Bronchial epithelial cell (primary cell): Measurements from ENCODE around the gene C19orf44. TPM values are rescaled to one million over a fixed set of nuclear protein-coding genes. Genes with fewer than 3 reads are reported as not detected.

ENCODE experiments used
- DNase-seq: peaks from one replicate; pipeline ENCODE4 v3.0.0-alpha.2; 2010; ENCODE audit warnings: low read depth
- FAIRE-seq: peaks from 2 replicates; lab custom pipeline; 2011; peaks lifted over from hg19 to GRCh38; lab: Jason Lieb, UNC
- H3K27me3 ChIP-seq: 2 replicates; pipeline ENCODE4 v1.5.1; 2011; ENCODE audit warnings: low read length; ENCODE audit not compliant: control insufficient read depth, insufficient read depth
- H3K36me3 ChIP-seq: 2 replicates; pipeline ENCODE4 v1.5.1; 2011; ENCODE audit warnings: low read length; ENCODE audit not compliant: control insufficient read depth, insufficient read depth
- H3K4me3 ChIP-seq: 2 replicates; pipeline ENCODE4 v1.5.1; 2011; ENCODE audit warnings: mild to moderate bottlenecking, low read depth, low read length, control low read depth
- total RNA-seq: library from RNA; depleted of rRNA; stranded (reverse); fragments of >200 nt; gene quantifications from 2 replicates; pipeline ENCODE4 v1.2.1, GENCODE V29; 2014
- TF ChIP-seq, protein P1 (sequence below): IDR thresholded peaks from 2 replicates; pipeline ENCODE4 v1.5.1; 2011; ENCODE audit warnings: mild to moderate bottlenecking, moderate library complexity, low read length, control low read depth, inconsistent platforms; ENCODE audit not compliant: insufficient read depth, severe bottlenecking

The C19orf44 gene
- total RNA-seq, 1 donor from 2014 or later = 1.1 TPM

DNA sequence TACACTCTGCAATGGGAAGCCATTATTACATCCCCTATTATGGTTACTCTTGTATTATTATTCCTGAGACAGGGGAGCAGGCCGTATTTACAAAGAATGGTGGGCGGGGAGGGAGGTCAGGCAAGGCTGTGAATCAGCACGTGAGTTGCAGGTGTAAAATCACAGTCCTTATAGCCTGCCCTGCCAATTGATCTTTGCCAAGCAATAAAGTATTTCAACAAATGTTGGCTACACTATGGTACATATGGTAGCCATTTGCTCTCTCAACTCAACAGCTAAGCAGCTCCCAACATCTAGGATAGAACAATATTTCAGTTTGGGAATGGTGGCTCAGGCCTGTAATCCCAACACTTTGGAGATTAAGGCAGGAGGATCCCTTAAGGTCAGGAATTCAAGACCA lies 36.5 kb upstream of the C19orf44 start:
- FAIRE-seq (no peak), DNase-seq (no peak)
- TF ChIP-seq, protein P1, sequence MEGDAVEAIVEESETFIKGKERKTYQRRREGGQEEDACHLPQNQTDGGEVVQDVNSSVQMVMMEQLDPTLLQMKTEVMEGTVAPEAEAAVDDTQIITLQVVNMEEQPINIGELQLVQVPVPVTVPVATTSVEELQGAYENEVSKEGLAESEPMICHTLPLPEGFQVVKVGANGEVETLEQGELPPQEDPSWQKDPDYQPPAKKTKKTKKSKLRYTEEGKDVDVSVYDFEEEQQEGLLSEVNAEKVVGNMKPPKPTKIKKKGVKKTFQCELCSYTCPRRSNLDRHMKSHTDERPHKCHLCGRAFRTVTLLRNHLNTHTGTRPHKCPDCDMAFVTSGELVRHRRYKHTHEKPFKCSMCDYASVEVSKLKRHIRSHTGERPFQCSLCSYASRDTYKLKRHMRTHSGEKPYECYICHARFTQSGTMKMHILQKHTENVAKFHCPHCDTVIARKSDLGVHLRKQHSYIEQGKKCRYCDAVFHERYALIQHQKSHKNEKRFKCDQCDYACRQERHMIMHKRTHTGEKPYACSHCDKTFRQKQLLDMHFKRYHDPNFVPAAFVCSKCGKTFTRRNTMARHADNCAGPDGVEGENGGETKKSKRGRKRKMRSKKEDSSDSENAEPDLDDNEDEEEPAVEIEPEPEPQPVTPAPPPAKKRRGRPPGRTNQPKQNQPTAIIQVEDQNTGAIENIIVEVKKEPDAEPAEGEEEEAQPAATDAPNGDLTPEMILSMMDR = no peak
- Histone ChIP-seq H3K4me3 (no peak overlapping the region), H3K27me3 (no peaks in the 10 kb centered on the region), H3K36me3 (no peaks in the 10 kb centered on the region)

DNA sequence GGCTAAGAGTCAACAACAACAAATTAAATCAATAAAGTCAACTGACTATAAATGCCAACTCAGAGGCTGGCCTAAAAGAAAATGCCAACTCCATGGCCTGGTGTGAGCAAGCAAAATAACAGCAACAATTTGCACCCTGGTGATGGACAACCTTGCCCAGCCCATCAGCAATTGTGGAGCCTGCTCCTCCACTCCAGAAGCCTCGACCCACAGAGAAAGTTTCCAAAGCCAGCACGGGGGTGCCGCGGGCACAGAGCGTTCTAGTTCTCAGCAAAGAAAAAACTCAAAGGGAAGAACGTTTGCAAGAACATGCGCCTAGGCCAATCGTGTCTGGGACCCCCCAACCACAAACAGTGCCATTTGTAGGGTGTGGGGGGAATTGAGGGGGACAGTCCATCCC lies 35.7 kb upstream of the C19orf44 start:
- no peak for FAIRE-seq
- Histone ChIP-seq H3K4me3 (no peak overlapping the region), H3K36me3 (no peaks in the 10 kb centered on the region), H3K27me3 (no peaks in the 10 kb centered on the region)
- TF ChIP-seq, protein P1 = no peak
- no peak for DNase-seq

DNA sequence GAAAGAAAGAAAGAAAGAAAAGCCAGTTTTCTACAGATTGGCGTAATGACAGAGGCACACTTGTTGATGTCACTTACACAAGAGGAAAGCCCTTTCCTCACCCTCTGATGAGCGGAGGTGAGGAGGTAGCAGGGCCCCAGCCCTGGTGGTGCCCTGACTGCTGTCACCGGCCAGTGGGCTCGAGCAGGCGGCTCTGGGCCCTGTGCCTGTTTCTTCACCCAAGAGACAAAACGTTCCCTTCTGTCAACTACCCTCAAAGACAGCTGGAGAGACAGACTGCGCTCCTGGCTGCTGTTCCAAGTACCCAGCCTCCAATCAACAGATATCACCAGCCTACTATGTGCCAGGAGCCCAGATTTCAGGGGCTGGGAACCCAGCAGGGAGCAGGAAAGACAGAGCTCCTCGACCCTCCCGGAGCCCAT lies 34.6 kb upstream of the C19orf44 start:
- no peak for FAIRE-seq
- Histone ChIP-seq H3K36me3 (no peaks in the 10 kb centered on the region), H3K27me3 (no peaks in the 10 kb centered on the region), H3K4me3 (no peak overlapping the region)
- TF ChIP-seq, protein P1 = no peak
- DNase-seq = no peak

DNA sequence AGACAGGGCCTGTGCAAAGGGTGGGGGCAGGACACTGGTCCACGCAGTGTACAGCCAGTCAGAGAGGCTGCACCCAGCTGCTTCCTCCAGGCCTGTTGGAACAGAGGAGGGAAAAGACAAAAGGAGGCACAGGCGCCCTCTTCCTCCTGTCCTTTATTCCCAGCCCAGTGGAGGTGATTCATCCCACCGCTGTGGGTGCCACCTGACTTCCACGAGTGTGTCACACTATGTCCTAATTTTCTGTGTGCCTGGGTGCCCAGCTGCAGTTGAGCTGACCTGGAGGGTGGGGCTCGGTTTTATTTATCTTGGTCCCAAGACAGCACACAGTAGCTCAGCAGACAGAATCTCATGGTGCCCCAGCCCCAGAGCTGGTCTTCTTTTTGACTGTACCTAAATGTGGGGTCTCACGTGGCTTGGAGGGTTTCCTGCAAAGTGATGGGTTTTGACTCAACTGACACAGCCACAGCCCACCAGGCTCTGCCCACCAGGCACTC lies 33.4 kb upstream of the C19orf44 start:
- DNase-seq = peak; percentile 77
- no peaks in the 10 kb centered on the region for H3K27me3 ChIP-seq
- H3K36me3 ChIP-seq = no peaks in the 10 kb centered on the region
- TF ChIP-seq, protein P1 = peak; percentile 5
- peak; percentile 13 for FAIRE-seq
- no peak overlapping the region for H3K4me3 ChIP-seq

DNA sequence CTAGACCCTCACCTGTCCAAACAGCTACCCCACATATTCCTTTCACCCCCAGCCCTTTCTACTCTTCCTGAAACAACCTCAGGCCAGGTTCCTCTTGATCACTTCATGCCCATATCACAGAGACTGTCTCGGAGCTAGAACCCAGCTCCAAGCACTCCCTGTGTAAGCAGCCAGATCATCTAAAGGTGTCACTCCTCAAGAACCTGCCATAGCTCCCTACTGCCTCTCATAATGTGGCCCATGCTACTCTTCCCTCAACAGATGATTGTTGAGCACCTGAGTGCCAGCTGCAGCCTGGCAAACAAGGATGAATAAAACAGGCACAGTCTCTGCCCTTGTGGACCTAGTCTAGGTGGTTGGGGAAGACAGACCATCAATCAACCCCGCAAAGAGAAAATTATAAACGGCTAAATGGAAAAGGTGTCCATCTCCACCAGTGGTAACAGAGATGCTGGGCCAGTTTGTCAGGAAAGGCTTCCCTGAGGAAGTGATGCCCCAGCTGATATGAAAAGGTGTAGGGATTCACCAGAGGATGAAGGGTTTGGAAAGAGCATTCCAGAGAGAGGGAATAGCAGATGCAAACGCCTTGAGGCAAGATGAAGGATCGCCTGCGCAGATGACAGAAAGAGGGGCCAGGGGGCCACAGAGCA lies 32.7 kb upstream of the C19orf44 start:
- FAIRE-seq (no peak), DNase-seq (no peak)
- Histone ChIP-seq H3K27me3 (no peaks in the 10 kb centered on the region), H3K4me3 (no peak overlapping the region), H3K36me3 (peaks cover 1% of the 10 kb centered on the region)
- TF ChIP-seq, protein P1 = no peak
